Central memory CD4-positive, alpha-beta T cell (primary cell): ENCODE results near the gene SULT1C2.

ENCODE experiments used
- DNase-seq: peaks from one replicate; pipeline ENCODE4 v3.0.0; 2022

The SULT1C2 gene

GRCh38 chr2:108297436-108298141 is 8.9 kb downstream of the SULT1C2 start:
- no peak for DNase-seq

- no peak for DNase-seq
Observed at GRCh38 chr2:108301558-108301957, 12.9 kb downstream of the SULT1C2 start.

- no peak for DNase-seq
Observed at GRCh38 chr2:108304975-108305374, 16.3 kb downstream of the SULT1C2 start.

- DNase-seq: no peak
Observed at GRCh38 chr2:108305901-108306300, 17.2 kb downstream of the SULT1C2 start.

GRCh38 chr2:108309903-108310302 is 21.2 kb downstream of the SULT1C2 start:
- no peak for DNase-seq

GRCh38 chr2:108314586-108315296 is 26.0 kb downstream of the SULT1C2 start:
- DNase-seq: no peak

GRCh38 chr2:108315444-108315934 is 26.8 kb downstream of the SULT1C2 start:
- no peak for DNase-seq

- no peak for DNase-seq
Observed at GRCh38 chr2:108316033-108316432, 27.3 kb downstream of the SULT1C2 start.

GRCh38 chr2:108316461-108317258 is 28.0 kb downstream of the SULT1C2 start:
- no peak for DNase-seq

- no peak for DNase-seq
Observed at GRCh38 chr2:108320326-108320922, 31.7 kb downstream of the SULT1C2 start.

GRCh38 chr2:108323619-108324018 is 34.9 kb downstream of the SULT1C2 start:
- no peak for DNase-seq

- DNase-seq: no peak
Observed at GRCh38 chr2:108324531-108325255, 36.0 kb downstream of the SULT1C2 start.

- no peak for DNase-seq
Observed at GRCh38 chr2:108325756-108326155, 37.1 kb downstream of the SULT1C2 start.

- no peak for DNase-seq
Observed at GRCh38 chr2:108329771-108330170, 41.1 kb downstream of the SULT1C2 start.

- DNase-seq: no peak
Observed at GRCh38 chr2:108330979-108331378, 42.3 kb downstream of the SULT1C2 start.

- no peak for DNase-seq
Observed at GRCh38 chr2:108345951-108346350, 57.3 kb downstream of the SULT1C2 start.

- DNase-seq: no peak
Observed at GRCh38 chr2:108346827-108347226, 58.1 kb downstream of the SULT1C2 start.

- no peak for DNase-seq
Observed at GRCh38 chr2:108347786-108348185, 59.1 kb downstream of the SULT1C2 start.

GRCh38 chr2:108348816-108349570 is 60.3 kb downstream of the SULT1C2 start:
- no peak for DNase-seq

- no peak for DNase-seq
Observed at GRCh38 chr2:108349571-108349928, 60.9 kb downstream of the SULT1C2 start.

- DNase-seq: no peak
Observed at GRCh38 chr2:108351889-108352288, 63.2 kb downstream of the SULT1C2 start.

- DNase-seq: no peak
Observed at GRCh38 chr2:108354136-108354535, 65.4 kb downstream of the SULT1C2 start.
